Pancreas (tissue), 10 donors: ENCODE measurements around the gene ATOX1. TPM values are rescaled to one million over a fixed set of nuclear protein-coding genes. Genes with fewer than 3 reads are reported as not detected.
"Not testable (repeated sequence)": the region's sequence is repeated elsewhere in the genome, so short reads cannot be mapped to it uniquely, and the experiment has no call there.

Source experiments
- ATAC-seq, 4 donors: fragments of 200-7000 bp; cut with Tn5 transposase; one replicate each; pipeline versions ENCODE4 v1.8.0 to v1.9.1; 2020; ENCODE audit warnings: mild to moderate bottlenecking in 4 of 4, moderate library complexity in 4 of 4
- DNase-seq, 6 donors: peaks; one replicate each; pipeline ENCODE4 v3.0.0-alpha.2; 2020
- FAIRE-seq: peaks from 2 replicates; lab custom pipeline; 2012; peaks lifted over from hg19 to GRCh38; lab: Jason Lieb, UNC
- H3K27ac ChIP-seq, 4 donors: fragments of 200-600 bp; sonication (generic); 1 replicate in 3 of 4; 2 replicates in 1 of 4; pipeline versions ENCODE4 v1.5.0 to v1.8.0; 2020
- H3K27me3 ChIP-seq, 4 donors: fragments of 200-600 bp; one replicate each; pipeline ENCODE4 v1.8.0; 2021
- H3K36me3 ChIP-seq, 3 donors: fragments of 200-600 bp; sonication (generic) in 1 of 3; one replicate each; pipeline versions ENCODE4 v1.5.0 to v1.8.0; 2020 to 2021
- H3K4me1 ChIP-seq, 3 donors: fragments of 200-600 bp; one replicate each; pipeline ENCODE4 v1.8.0; 2021
- H3K4me3 ChIP-seq, 4 donors: fragments of 200-600 bp; sonication (generic) in 2 of 4; one replicate each; pipeline versions ENCODE4 v1.5.0 to v1.8.0; 2020 to 2021
- H3K9me3 ChIP-seq, 4 donors: fragments of 200-600 bp; one replicate each; pipeline ENCODE4 v1.8.0; 2021
- CTCF ChIP-seq, 4 donors: fragments of 200-600 bp; sonication (generic) in 3 of 4; IDR thresholded peaks; one replicate each; pipeline versions ENCODE4 v1.5.0 to v1.8.0; 2021; ENCODE audit warnings: antibody characterized with exemption in 4 of 4
- WGBS, 2 donors: extraction: QIAGEN DNeasy Blood & Tissue Kit; methylation state at CpG; one replicate each; pipeline ENCODE4 v1.1.7; 2013; 5-methylcytosine and 5-hydroxymethylcytosine counted together
- intact Hi-C, 3 donors: fragments of 100-400 bp; cut with DNase I; formaldehyde crosslinking; loops; one replicate each; pipeline versions ENCODE4 v1.11.1 to v1.14.2; 2022
- polyA plus RNA-seq, 2 donors: library from polyadenylated mRNA; stranded (reverse); fragments of 200-250 nt; gene quantifications; one replicate each; pipeline ENCODE4 v1.2.3, GENCODE V29; 2013
- total RNA-seq, 6 donors: library from RNA; stranded (reverse); fragmentation: NEBNext Ultra II Directional in 4 of 6; extraction: Animal tissue kit (Norgen Biotek cat#: 25700) in 4 of 6; gene quantifications; one replicate each; pipeline versions ENCODE4 v1.2.1 to v1.2.4, GENCODE V29; 2021 to 2023
- donor health status: healthy with polysubstance abuse.
- donor health status: DM: no; HTN: no; CAD: no; lungs with moderate emphysema.
- donor health status: DM: no; HTN: no; CAD: no.
- donor health status: control.
- donor health status: control.
- donor health status: Bipolar disorder and iron deficiency.
- donor health status: DM: yes; HTN: yes; CAD: no.
- donor health status: DM: no; HTN: no; CAD: no.
- donor health status: DM: no; HTN: no; CAD: no.
- donor health status: DM: yes; HTN: yes; CAD: no.

Gene ATOX1
- total and polyA plus RNA-seq, 8 donors, result 12.9 to 63.2 (median 23.2) TPM

GRCh38 chr5:151699071-151699901 lies 59.1 kb downstream of the ATOX1 start:
- H3K9me3 ChIP-seq, result no peaks in the 10 kb centered on the region
- H3K27ac ChIP-seq, result peak overlapping the region in 2 of 4 donors; percentile 1 to 33
- peak in 4 of 6 donors; percentile 17 to 45 (median 29) for DNase-seq
- H3K4me3 ChIP-seq, result no peak overlapping the region
- H3K4me1 ChIP-seq, result no peaks in the 10 kb centered on the region
- FAIRE-seq, result no peak
- no peaks in the 10 kb centered on the region for H3K27me3 ChIP-seq
- ATAC-seq, result peak in 3 of 4 donors; percentile 67 to 74 (median 68)
- WGBS, 2 donors, result 75 to 78% methylated on average over 13 of the region's 13 CpGs
- no peaks in the 10 kb centered on the region for H3K36me3 ChIP-seq
- no peak for TF ChIP-seq CTCF (IDR thresholded peaks at IDR 0.05)
- intact Hi-C loops, result no loop called here

GRCh38 chr5:151698081-151698480 lies 60.4 kb downstream of the ATOX1 start:
- H3K4me1 ChIP-seq, H3K4me3 ChIP-seq, H3K36me3 ChIP-seq, H3K9me3 ChIP-seq, H3K27me3 ChIP-seq, FAIRE-seq, intact Hi-C loops, ATAC-seq, H3K27ac ChIP-seq, DNase-seq: not testable (repeated sequence)
- WGBS, 2 donors, result 85 to 95% methylated on average over 4 of the region's 4 CpGs

GRCh38 chr5:151697452-151697851 lies 61.0 kb downstream of the ATOX1 start:
- H3K4me1 ChIP-seq, result no peaks in the 10 kb centered on the region
- 68 to 71% methylated on average over 8 of the region's 8 CpGs for WGBS, 2 donors
- TF ChIP-seq CTCF (IDR thresholded peaks at IDR 0.05), result no peak
- H3K27me3 ChIP-seq, result no peaks in the 10 kb centered on the region
- no peak overlapping the region for H3K4me3 ChIP-seq
- ATAC-seq (no peak), DNase-seq (no peak), FAIRE-seq (no peak)
- intact Hi-C loops, result no loop called here
- no peaks in the 10 kb centered on the region for H3K9me3 ChIP-seq
- no peaks in the 10 kb centered on the region for H3K36me3 ChIP-seq
- H3K27ac ChIP-seq, result no peak overlapping the region

- peak overlapping the region in 1 of 4 donors; percentile 23 for H3K27ac ChIP-seq
- H3K4me3 ChIP-seq, result no peak overlapping the region
- H3K36me3 ChIP-seq, result no peaks in the 10 kb centered on the region
- no peaks in the 10 kb centered on the region for H3K9me3 ChIP-seq
- H3K4me1 ChIP-seq, result no peaks in the 10 kb centered on the region
- WGBS, 2 donors, result 32 to 33% methylated on average over 20 of the region's 20 CpGs
- intact Hi-C loops, result no loop called here
- FAIRE-seq (no peak), DNase-seq (peak in 3 of 6 donors; percentile 20 to 32 (median 22)), ATAC-seq (peak in 3 of 4 donors; percentile 44 to 59 (median 44))
- no peaks in the 10 kb centered on the region for H3K27me3 ChIP-seq
- no peak for TF ChIP-seq CTCF (IDR thresholded peaks at IDR 0.05)
These were observed 61.9 kb downstream of the ATOX1 start for GRCh38 chr5:151696470-151697061.

GRCh38 chr5:151695464-151695863 lies 63.0 kb downstream of the ATOX1 start:
- FAIRE-seq (no peak), DNase-seq (no peak), ATAC-seq (no peak)
- Histone ChIP-seq H3K4me3 (no peak overlapping the region), H3K27ac (no peak overlapping the region), H3K4me1 (no peaks in the 10 kb centered on the region), H3K27me3 (no peaks in the 10 kb centered on the region), H3K9me3 (no peaks in the 10 kb centered on the region), H3K36me3 (no peaks in the 10 kb centered on the region)
- WGBS, 2 donors, result 85 to 94% methylated on average over 1 of the region's 1 CpG
- intact Hi-C loops, result no loop called here
- no peak for TF ChIP-seq CTCF (IDR thresholded peaks at IDR 0.05)
